Activated CD4-positive, alpha-beta T cell treated with anti-CD3 and anti-CD28 coated beads, Interleukin-2, amount 50 U/mL, for 48 hours (primary cell): ENCODE data around the gene RPH3AL.
"Not testable (repeated sequence)": the region's sequence is repeated elsewhere in the genome, so short reads cannot be mapped to it uniquely, and the experiment has no call there.

Experiments used
- DNase-seq, 2 experiments: peaks; one replicate each; pipeline ENCODE4 v3.0.0-alpha.2; 2020

Gene RPH3AL

GRCh38 chr17:280216-280615 lies 72.4 kb downstream of the RPH3AL start:
- no peak for DNase-seq

DNA sequence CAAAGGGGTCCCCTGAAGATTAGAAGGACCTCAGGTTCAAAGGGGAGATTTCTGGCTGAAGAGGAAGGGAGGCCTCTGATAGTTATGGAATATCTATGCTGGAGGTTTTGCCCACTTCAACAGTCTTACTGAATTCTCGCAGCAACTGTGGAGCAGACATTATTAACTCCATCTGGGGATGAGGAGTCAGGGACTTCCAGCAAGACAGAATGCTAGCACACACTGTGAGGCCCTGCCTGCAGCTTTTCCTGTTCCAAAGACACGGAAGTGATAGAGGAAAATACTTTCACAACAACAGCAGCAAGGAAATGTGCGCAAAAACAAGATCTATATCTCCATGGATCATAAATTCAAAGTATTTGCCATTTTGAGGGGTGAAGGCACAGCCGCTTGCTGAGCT lies 72.8 kb downstream of the RPH3AL start:
- DNase-seq, result no peak

DNA sequence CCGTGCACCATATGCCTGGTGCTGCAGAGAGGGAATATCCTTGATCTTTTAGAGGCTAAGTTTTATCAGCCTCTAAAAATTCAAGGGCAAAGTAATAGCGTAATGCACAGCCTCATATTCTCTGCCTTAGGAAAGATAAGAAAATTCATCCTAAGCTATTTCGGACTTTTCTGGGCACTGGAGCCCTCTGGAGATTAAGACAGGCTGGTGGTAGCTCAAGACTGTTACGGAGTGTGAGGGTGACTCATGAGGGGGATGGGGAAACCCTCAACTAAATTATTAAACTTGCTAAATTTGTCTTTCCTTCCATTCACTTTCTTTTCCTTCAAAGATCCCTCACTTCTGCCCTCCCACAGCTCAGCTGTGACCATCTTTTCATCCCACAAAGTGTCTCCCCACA lies 73.3 kb downstream of the RPH3AL start:
- DNase-seq, result no peak

DNA sequence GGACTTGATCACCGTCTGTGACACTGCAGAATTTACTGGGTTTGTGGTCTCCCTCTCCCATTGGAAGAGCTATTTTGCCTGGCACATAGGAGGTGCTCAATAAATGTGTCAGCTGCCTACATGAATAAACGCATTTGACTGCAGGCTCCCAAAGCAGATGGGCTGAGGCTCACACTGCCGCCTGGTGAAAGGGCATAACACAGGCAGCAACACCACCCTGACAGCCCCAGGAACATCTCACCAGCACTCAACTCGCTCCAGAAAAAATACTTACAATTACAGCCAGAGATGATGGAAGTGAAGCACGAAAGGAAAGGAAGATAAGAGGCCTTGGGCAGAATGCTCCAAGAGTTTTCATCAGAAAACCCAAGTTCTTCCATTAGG lies 73.9 kb downstream of the RPH3AL start:
- no peak for DNase-seq

DNA sequence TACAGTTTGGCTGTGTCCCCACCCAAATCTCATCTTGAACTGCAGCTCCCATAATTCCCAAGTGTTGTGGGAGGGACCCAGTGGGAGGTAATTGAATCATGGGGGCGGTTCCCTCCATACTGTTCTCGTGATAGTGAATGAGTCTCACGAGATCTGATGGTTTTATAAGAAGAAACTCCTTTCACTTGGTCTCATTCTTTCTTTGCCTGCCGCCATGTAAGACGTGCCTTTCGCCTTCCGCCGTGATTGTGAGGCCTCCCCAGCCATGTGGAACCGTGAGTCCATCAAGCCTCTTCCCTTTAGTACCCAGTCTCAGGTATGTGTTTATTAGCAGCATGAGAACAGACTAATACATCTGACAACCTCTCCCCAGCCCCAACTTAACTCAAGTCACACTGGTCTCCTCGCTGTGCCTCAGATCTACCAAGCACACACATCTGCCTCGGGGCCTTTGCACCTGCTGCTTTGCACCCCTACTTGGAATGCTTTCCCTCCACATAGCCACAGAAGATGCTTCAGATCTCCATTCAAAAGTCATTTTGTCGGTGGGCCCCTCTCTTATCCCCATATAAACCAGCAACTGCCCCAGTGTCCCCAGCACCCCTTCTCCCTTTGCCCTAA lies 74.4 kb downstream of the RPH3AL start:
- DNase-seq, result no peak

DNA sequence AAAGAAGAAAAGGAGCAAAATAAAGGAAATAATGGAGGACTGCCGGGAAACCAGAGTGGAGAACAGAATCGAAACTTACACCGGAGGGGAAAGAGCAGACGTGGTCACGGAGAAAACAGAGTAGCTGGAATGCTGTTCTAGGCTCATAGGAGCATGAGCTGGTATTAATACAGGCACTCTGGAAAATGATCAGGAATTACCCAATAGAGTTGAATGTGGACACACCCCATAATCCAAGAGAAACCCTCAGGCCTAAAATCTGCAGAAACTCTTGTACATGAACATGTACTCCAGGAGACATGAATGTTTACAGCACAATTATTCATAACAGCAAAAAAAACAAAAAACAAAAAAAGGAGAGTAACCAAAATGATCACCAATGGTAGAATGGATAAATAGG lies 77.7 kb downstream of the RPH3AL start:
- no peak for DNase-seq

DNA sequence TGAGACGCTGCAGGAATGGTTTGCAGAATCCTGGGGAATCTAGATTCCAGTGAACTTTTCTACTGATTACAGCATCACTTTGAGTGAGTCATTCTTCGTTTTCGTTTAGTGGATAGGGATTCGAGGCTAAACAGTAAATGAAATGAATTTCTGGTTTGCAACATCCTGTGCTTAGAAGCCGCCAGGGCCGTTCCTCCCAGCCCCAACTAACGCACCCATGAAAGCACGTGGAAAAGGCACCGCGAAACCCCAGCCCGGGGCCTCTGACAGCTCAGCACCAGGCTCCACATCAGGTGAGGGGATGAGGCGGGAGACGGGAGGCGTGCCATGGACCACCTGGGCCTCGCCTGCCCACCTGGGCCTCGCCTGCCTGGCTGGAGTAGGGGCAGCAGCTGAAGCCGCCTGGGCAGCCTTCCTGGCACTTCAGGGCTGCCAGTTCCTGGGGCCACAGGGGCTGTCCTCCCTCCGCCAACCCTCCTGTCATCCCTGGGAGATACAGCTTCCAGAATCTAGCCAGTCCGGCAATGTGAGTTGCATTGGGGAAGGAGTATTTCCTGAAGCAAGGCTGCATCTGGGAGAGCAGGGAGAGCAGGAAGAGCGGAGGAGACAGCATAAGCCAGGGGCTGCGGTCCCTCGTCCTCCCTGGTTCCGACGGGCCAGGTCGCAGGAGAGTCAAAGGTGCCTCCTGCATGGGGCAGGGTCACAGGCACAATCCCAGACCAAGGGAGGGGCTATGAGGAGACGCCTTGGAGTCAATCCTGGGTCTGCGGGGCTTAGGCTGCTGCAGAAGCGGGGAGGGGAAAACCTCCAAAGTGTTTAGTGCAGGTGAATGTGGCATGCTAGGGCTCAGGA lies 78.4 kb downstream of the RPH3AL start:
- no peak for DNase-seq

DNA sequence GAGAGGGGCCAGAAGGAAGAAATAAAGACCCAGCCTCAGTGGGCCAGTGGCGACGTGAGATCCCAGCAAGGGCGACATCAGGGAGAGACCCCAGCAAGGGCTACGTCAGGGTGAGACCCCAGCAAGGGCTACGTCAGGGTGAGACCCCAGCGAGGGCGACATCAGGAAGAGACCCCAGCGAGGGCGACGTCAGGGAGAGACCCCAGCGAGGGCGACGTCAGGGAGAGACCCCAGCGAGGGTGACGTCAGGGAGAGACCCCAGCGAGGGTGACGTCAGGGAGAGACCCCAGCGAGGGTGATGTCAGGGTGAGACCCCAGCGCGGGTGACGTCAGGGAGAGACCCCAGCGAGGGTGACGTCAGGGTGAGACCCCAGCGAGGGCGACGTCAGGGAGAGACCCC lies 79.8 kb downstream of the RPH3AL start:
- not testable (repeated sequence) for DNase-seq

DNA sequence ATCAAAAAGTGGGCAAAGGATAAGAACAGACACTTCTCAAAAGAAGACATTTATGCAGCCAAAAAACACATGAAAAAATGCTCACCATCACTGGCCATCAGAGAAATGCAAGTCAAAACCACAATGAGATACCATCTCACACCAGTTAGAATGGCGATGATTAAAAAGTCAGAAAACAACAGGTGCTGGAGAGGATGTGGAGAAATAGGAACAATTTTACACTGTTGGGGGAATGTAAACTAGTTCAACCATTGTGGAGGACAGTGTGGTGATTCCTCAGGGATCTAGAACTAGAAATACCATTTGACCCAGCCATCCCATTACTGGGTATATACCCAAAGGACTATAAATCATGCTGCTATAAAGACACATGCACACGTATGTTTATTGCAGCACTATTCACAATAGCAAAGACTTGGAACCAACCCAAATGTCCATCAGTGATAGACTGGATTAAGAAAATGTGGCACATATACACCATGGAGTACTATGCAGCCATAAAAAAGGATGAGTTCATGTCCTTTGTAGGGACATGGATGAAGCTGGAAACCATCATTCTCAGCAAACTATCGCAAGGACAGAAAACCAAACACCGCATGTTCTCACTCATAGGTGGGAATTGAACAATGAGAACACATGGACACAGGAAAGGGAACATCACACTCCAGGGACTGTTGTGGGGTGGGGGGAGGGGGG lies 80.5 kb downstream of the RPH3AL start:
- not testable (repeated sequence) for DNase-seq

DNA sequence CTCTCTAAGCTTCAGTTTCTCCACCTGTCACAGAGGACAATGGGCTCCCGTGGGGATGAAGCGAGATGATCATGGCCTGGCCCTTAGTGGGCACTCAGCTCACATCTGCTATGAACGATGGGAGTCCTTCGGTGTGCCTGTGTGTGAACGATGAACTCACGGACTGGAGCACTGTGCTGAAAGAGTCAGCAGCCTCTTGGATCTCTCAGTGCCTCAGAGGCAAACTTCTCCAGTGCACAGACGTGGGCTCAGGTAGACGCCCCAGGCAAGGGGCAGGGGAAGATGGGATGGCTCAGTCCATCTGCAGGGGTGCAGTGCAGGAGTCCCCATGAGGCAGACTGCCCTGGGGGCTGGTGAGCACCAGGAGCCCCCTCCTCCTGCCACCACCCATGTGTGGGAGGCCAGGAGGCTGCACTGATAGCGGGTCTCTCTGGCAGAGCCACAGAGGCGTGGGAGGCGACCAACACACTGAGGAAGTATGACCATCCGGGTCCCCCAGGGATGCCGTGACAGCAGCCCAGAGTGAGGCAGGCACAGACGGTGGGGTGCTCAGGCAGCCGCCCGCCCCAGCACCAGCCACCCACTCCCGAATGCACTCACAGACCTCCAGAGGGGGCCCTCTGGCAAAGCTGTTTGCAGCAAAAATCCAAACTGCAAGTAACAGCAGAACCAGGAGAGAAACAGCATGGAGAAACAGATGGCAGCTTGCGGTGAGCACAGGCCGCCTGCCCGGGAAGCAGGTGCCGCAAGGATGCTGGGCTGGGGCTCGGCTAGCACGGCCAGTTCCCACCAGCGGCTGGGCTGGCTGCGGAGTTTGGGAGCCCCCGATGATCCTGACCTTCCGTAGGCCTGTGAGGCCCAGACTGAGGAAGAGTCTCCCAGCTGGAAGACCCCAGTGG lies 82.7 kb downstream of the RPH3AL start:
- no peak for DNase-seq

GRCh38 chr17:266701-267667 lies 85.6 kb downstream of the RPH3AL start:
- no peak for DNase-seq

- no peak for DNase-seq
These were observed 86.4 kb downstream of the RPH3AL start for GRCh38 chr17:266219-266618.

DNA sequence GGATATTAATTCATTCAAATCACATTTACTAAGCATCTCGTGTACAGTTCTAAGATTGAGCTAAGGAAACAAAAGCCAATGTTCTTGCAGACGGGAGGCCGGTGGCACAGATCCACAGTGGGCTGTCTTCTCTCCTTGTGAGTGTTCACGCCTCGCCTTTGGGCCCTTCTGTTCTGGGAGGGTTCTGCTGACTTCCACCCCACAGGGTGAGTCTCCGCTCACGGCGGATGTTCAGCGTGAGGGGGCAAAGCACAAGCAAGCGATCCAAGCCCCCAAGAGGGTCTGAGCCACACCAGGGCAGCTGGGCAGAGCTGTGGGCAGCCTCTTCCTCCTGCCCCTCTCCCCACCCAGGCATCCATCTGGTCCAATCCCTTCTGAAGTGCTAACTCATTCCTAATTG lies 86.9 kb downstream of the RPH3AL start:
- no peak for DNase-seq

DNA sequence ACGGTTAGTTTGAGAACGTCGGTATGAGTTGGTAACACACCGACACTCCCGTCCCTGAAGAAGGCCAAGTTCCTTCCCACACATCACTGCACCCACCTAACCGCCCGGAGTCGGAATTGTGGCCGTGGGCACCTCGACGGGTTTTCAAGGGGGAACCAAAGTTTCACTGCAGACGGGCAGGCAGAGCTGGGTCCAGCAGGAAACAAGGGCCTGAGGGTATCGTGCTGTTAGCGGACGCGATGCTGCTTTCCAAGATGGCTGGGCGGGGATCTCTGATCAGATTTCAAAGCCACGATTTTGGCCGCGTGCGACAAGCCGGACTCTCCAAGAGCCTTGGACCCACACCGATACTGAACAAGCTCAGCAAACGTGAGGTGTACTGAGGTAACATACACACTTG lies 88.8 kb downstream of the RPH3AL start:
- DNase-seq, result no peak

DNA sequence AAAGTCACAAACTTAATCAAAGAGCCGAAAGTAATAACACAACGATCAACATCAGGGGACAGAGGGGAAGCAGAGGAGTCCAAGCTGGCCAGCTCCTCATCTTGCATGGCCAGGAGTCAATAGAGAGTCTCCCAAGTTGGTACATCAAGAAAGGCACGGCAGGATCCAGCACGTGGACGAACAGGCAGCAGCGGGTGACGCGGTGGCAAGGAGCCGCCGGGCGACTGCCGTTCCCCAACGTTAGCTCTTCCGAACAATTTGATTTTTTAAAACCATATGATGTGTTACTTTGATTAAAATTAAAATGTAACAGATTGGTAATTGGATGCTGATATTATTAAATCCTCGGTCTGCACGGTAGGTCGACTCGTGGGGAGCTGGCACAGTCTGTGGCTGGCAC lies 89.3 kb downstream of the RPH3AL start:
- no peak for DNase-seq

- DNase-seq, result no peak
These were observed 91.0 kb downstream of the RPH3AL start for GRCh38 chr17:261635-262034.

- no peak for DNase-seq
These were observed 91.7 kb downstream of the RPH3AL start for GRCh38 chr17:260944-261343.

GRCh38 chr17:260031-260791 lies 92.4 kb downstream of the RPH3AL start:
- DNase-seq, result no peak

- no peak for DNase-seq
These were observed 93.1 kb downstream of the RPH3AL start for GRCh38 chr17:259341-259976.

DNA sequence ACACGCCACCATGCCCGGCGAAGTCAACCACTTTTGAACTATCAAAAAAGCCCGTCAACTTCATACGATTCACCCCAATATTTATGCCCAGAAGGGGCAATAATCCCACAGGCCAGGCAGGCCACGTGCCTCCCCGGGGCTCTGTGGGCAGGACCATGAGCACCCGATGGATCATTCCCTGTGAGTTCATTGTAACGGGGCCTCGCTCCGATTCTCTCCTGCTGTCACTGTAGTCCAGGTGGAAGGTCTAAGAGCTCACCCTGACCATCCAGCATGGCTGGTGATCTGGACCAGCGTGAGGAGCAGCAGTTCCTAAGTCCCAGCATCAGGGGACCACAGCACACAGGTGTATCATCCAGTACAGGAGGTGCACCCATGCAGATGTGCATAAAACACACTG lies 93.7 kb downstream of the RPH3AL start:
- no peak for DNase-seq
